HEK293 (cell line): Measurements from ENCODE around the gene NXT1.
A peak's percentile ranks its signal among the peaks of the same experiment; 100 is the strongest.

Experiments
- CTCF ChIA-PET: fragments of 350-600 bp; formaldehyde crosslinking; extraction: SDS; loops from one replicate; lab custom pipeline; 2021; ENCODE audit warnings: antibody characterized with exemption; lab: Yijun Ruan, JAX
- POLR2A ChIA-PET: fragments of 300-600 bp; formaldehyde crosslinking; extraction: SDS; loops from one replicate; lab custom pipeline; 2020; ENCODE audit warnings: antibody characterized with exemption, inconsistent platforms; lab: Yijun Ruan, JAX
- H3K27ac ChIP-seq: fragments of 200-500 bp; sonication (Bioruptor generic); 2 replicates; pipeline ENCODE4 v1.5.1; 2014; ENCODE audit warnings: low read depth, low read length, control low read depth, inconsistent platforms; ENCODE audit errors: extremely low read depth
- H3K36me3 ChIP-seq, 2 experiments: fragments of 200-500 bp in 1 of 2; sonication (Bioruptor generic) in 1 of 2; 1 replicate in 1 of 2; 2 replicates in 1 of 2; pipeline ENCODE4 v1.5.1; 2014 to 2017; ENCODE audit warnings: inconsistent platforms in 2 of 2, low read length in 2 of 2; ENCODE audit not compliant: control insufficient read depth in 2 of 2, insufficient read depth in 1 of 2
- H3K4me1 ChIP-seq: fragments of 200-500 bp; sonication (Bioruptor generic); 2 replicates; pipeline ENCODE4 v1.5.1; 2014; ENCODE audit warnings: mild to moderate bottlenecking, low read length, inconsistent platforms; ENCODE audit not compliant: control insufficient read depth, insufficient read depth
- H3K4me3 ChIP-seq: 2 replicates; pipeline ENCODE4 v1.5.1; 2011; ENCODE audit warnings: low read depth, mild to moderate bottlenecking, control low read depth, low read length, moderate library complexity
- H3K9me3 ChIP-seq: fragments of 200-500 bp; sonication (Bioruptor generic); 2 replicates; pipeline ENCODE4 v1.5.1; 2014; ENCODE audit warnings: low read depth, low read length, inconsistent platforms; ENCODE audit not compliant: control insufficient read depth, insufficient read depth
- BCL11A ChIP-seq: fragments of 450-650 bp; formaldehyde crosslinking; IDR thresholded peaks from 2 replicates; pipeline ENCODE4 v1.5.1; 2016; ENCODE audit warnings: low read depth, missing biosample characterization, missing genetic modification characterization
- BCL11B ChIP-seq: fragments of 450-650 bp; formaldehyde crosslinking; IDR thresholded peaks from 2 replicates; pipeline ENCODE4 v1.5.1; 2016; ENCODE audit warnings: low read depth, missing biosample characterization, missing genetic modification characterization
- GLIS2 ChIP-seq: fragments of 450-650 bp; formaldehyde crosslinking; IDR thresholded peaks from 2 replicates; pipeline ENCODE4 v1.5.1; 2016; ENCODE audit warnings: missing biosample characterization, missing genetic modification characterization
- IKZF3 ChIP-seq: fragments of 450-650 bp; IDR thresholded peaks from 2 replicates; pipeline ENCODE4 v1.5.0; 2018; ENCODE audit warnings: missing biosample characterization, mild to moderate bottlenecking, missing genetic modification characterization, moderate library complexity
- KLF16 ChIP-seq: fragments of 450-650 bp; formaldehyde crosslinking; IDR thresholded peaks from 2 replicates; pipeline ENCODE4 v1.5.1; 2017; ENCODE audit warnings: missing biosample characterization, missing genetic modification characterization
- KLF7 ChIP-seq: fragments of 450-650 bp; formaldehyde crosslinking; IDR thresholded peaks from 2 replicates; pipeline ENCODE4 v1.5.1; 2016; ENCODE audit warnings: missing biosample characterization, missing genetic modification characterization, borderline replicate concordance
- KLF9 ChIP-seq: fragments of 450-650 bp; formaldehyde crosslinking; IDR thresholded peaks from 2 replicates; pipeline ENCODE4 v1.5.1; 2016; ENCODE audit warnings: missing biosample characterization, missing genetic modification characterization, low read depth
- SCRT2 ChIP-seq: fragments of 450-650 bp; formaldehyde crosslinking; IDR thresholded peaks from 2 replicates; pipeline ENCODE4 v1.5.1; 2016; ENCODE audit warnings: missing biosample characterization, missing genetic modification characterization
- SP2 ChIP-seq: fragments of 450-650 bp; formaldehyde crosslinking; IDR thresholded peaks from 2 replicates; pipeline ENCODE4 v1.5.1; 2016; ENCODE audit warnings: missing biosample characterization, missing genetic modification characterization
- ZBTB17 ChIP-seq: fragments of 450-650 bp; formaldehyde crosslinking; IDR thresholded peaks from 2 replicates; pipeline ENCODE4 v1.5.1; 2016; ENCODE audit warnings: missing biosample characterization, missing genetic modification characterization
- ZBTB20 ChIP-seq: fragments of 450-650 bp; formaldehyde crosslinking; IDR thresholded peaks from 2 replicates; pipeline ENCODE4 v1.5.1; 2016; ENCODE audit warnings: missing biosample characterization, missing genetic modification characterization
- ZBTB7A ChIP-seq: fragments of 450-650 bp; formaldehyde crosslinking; IDR thresholded peaks from 2 replicates; pipeline ENCODE4 v1.5.1; 2016; ENCODE audit warnings: low read depth, missing biosample characterization, missing genetic modification characterization
- ZNF112 ChIP-seq: fragments of 450-650 bp; formaldehyde crosslinking; IDR thresholded peaks from 2 replicates; pipeline ENCODE4 v1.5.0; 2017; ENCODE audit warnings: missing biosample characterization, missing genetic modification characterization
- ZNF121 ChIP-seq: fragments of 450-650 bp; formaldehyde crosslinking; IDR thresholded peaks from 2 replicates; pipeline ENCODE4 v1.5.1; 2016; ENCODE audit warnings: missing biosample characterization, missing genetic modification characterization
- ZNF2 ChIP-seq: fragments of 450-650 bp; formaldehyde crosslinking; IDR thresholded peaks from 2 replicates; pipeline ENCODE4 v1.5.1; 2016; ENCODE audit warnings: missing biosample characterization, missing genetic modification characterization
- ZNF341 ChIP-seq: fragments of 450-650 bp; formaldehyde crosslinking; IDR thresholded peaks from 2 replicates; pipeline ENCODE4; 2016; ENCODE audit warnings: low read depth, missing biosample characterization, missing genetic modification characterization
- ZNF394 ChIP-seq: fragments of 450-650 bp; formaldehyde crosslinking; IDR thresholded peaks from 2 replicates; pipeline ENCODE4 v1.5.1; 2016; ENCODE audit warnings: missing biosample characterization, missing genetic modification characterization, mild to moderate bottlenecking, moderate library complexity, borderline replicate concordance
- ZNF416 ChIP-seq: fragments of 450-650 bp; formaldehyde crosslinking; IDR thresholded peaks from 2 replicates; pipeline ENCODE4 v1.5.1; 2016; ENCODE audit warnings: missing biosample characterization, missing genetic modification characterization
- ZNF433 ChIP-seq: fragments of 450-650 bp; formaldehyde crosslinking; IDR thresholded peaks from 2 replicates; pipeline ENCODE4 v1.5.1; 2016; ENCODE audit warnings: missing biosample characterization, missing genetic modification characterization, low read depth
- ZNF510 ChIP-seq: fragments of 450-650 bp; formaldehyde crosslinking; IDR thresholded peaks from 2 replicates; pipeline ENCODE4 v1.5.1; 2018; ENCODE audit warnings: mild to moderate bottlenecking, missing genetic modification characterization, missing biosample characterization; ENCODE audit not compliant: insufficient replicate concordance
- ZNF530 ChIP-seq: fragments of 450-650 bp; formaldehyde crosslinking; IDR thresholded peaks from 2 replicates; pipeline ENCODE4 v1.5.1; 2016; ENCODE audit warnings: low read depth, missing biosample characterization, missing genetic modification characterization
- ZNF629 ChIP-seq: fragments of 450-650 bp; formaldehyde crosslinking; IDR thresholded peaks from 2 replicates; pipeline ENCODE4 v1.5.1; 2017; ENCODE audit warnings: missing biosample characterization, missing genetic modification characterization
- ZNF660 ChIP-seq: fragments of 450-650 bp; IDR thresholded peaks from 2 replicates; pipeline ENCODE4 v1.5.1; 2018; ENCODE audit warnings: missing biosample characterization, mild to moderate bottlenecking, missing genetic modification characterization
- ZNF701 ChIP-seq: fragments of 450-650 bp; formaldehyde crosslinking; IDR thresholded peaks from 2 replicates; pipeline ENCODE4 v1.5.1; 2016; ENCODE audit warnings: missing biosample characterization, missing genetic modification characterization
- ZNF776 ChIP-seq: fragments of 450-650 bp; formaldehyde crosslinking; IDR thresholded peaks from 2 replicates; pipeline ENCODE4 v1.5.0; 2017; ENCODE audit warnings: missing biosample characterization, missing genetic modification characterization, borderline replicate concordance
- ZSCAN23 ChIP-seq: fragments of 450-650 bp; formaldehyde crosslinking; IDR thresholded peaks from 2 replicates; pipeline ENCODE4 v1.5.1; 2016; ENCODE audit warnings: missing biosample characterization, missing genetic modification characterization
- ZSCAN4 ChIP-seq: fragments of 450-650 bp; formaldehyde crosslinking; IDR thresholded peaks from 2 replicates; pipeline ENCODE4 v1.5.1; 2017; ENCODE audit warnings: missing biosample characterization, missing genetic modification characterization
- ZSCAN5A ChIP-seq: fragments of 450-650 bp; formaldehyde crosslinking; IDR thresholded peaks from 2 replicates; pipeline ENCODE4 v1.5.1; 2016; ENCODE audit warnings: missing biosample characterization, missing genetic modification characterization
- TF ChIP-seq, protein P1 (sequence below): fragments of 450-650 bp; formaldehyde crosslinking; IDR thresholded peaks from 2 replicates; pipeline ENCODE4 v1.5.1; 2016; ENCODE audit warnings: missing biosample characterization, missing genetic modification characterization
- TF ChIP-seq, protein P2 (sequence below): fragments of 450-650 bp; IDR thresholded peaks from 2 replicates; pipeline ENCODE4 v1.5.1; 2018; ENCODE audit warnings: missing biosample characterization, mild to moderate bottlenecking, missing genetic modification characterization

NXT1 gene

DNA sequence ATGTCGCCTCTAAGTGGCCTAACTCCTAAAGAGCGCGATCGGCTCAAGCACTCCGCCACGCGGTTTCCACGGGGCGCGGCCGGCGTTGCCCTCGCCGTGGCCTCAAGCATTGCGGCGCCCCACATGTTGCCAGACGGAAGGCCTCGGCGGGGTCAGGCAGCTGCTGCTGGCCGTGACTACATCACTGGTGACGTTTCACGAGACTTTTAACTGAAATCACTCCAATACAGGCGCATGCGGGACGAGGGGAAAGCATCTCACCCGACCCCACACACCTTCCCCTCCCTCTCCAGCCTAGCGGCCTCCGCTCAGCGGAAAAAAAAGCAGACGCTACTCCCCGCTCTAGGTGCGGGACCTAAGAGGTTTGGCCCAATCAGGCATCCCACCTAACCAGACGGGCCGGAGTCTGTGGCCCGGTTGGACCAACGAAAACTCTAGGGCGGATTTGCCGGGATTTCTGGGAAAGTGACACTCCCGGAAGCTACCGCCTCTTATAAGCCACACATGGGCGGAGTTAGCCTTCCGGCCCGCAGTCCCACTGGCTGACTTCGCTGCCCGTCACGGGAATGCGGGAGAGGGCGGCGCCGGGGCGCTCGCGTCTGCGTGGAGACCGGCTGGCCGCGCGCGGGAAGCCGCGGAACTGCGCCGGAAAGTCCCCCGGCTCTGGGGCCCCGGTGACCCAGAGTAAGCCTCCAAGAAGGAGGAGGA lies at the start of gene NXT1 (continued):
- TF ChIP-seq ZBTB20 (tag by site-specific recombination) (peak; percentile 78; the same call in 1 of the 2 replicates), ZSCAN4 (tag by site-specific recombination) (no peak), BCL11A (tag by site-specific recombination) (no peak), ZBTB17 (tag by site-specific recombination) (peak; percentile 67), SP2 (tag by site-specific recombination) (peak; percentile 93), ZNF530 (tag by site-specific recombination) (no peak), ZNF629 (tag by site-specific recombination) (peak; percentile 73; the same call in 1 of the 2 replicates), KLF7 (tag by site-specific recombination) (no peak), ZNF660 (no peak), ZNF433 (tag by site-specific recombination) (no peak), SCRT2 (tag by site-specific recombination) (peak; percentile 86), ZNF776 (tag by site-specific recombination) (no peak), ZNF416 (tag by site-specific recombination) (no peak), KLF9 (no peak; the same call in 1 of the 2 replicates), KLF16 (tag by site-specific recombination) (peak; percentile 11), ZSCAN5A (tag by site-specific recombination) (peak; percentile 71; the same call in 1 of the 2 replicates), ZNF341 (tag by site-specific recombination) (0 out of 2 replicates have a peak, but pooled peaks have one; percentile 25), IKZF3 (tag by site-specific recombination) (peak; percentile 23; the same call in 1 of the 2 replicates), ZSCAN23 (no peak), ZBTB7A (no peak)
- TF ChIP-seq, all 188 proteins: peak for 43

DNA sequence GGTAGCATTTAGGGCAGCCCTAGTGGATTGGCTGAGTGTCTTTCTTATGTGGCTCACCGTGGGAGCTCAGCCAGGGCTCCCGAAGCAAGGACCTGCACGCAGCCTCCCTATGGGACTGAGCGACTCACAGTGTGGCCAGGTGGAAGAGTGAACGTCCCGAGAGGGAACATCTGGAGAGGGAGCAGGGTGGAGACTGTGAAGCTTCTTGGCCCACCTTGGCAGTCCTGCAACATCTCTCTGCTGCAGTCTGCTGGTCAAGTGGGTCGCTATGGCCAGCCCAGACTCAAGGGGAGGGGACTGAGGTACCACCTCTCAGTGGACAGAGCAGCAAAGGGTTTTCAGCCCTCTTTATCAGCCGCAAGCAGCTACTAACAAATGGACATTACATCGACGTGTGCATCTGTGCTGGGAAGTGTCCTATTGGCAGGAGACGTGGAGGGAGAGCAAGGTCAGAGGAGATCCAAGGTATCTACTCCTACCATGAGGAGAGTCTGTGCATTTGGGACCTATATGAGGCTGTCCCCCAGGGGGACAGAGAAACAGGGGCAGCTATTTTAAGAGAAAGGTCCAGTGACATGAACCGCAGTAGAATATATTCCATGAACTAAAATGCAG lies 49.0 kb upstream of the NXT1 start:
- no peaks in the 10 kb centered on the region for H3K4me1 ChIP-seq
- no peak overlapping the region for H3K4me3 ChIP-seq
- no peak overlapping the region for H3K27ac ChIP-seq
- no peaks in the 10 kb centered on the region for H3K36me3 ChIP-seq
- TF ChIP-seq GLIS2 (tag by site-specific recombination) (no peak), ZNF701 (no peak), ZNF510 (tag by site-specific recombination) (no peak), ZNF121 (tag by site-specific recombination) (no peak), BCL11A (tag by site-specific recombination) (no peak), ZNF112 (tag by site-specific recombination) (no peak), ZNF394 (tag by site-specific recombination) (no peak), BCL11B (tag by site-specific recombination) (no peak), ZNF2 (tag by site-specific recombination) (no peak), ZNF660 (no peak)
- TF ChIP-seq, protein P1, sequence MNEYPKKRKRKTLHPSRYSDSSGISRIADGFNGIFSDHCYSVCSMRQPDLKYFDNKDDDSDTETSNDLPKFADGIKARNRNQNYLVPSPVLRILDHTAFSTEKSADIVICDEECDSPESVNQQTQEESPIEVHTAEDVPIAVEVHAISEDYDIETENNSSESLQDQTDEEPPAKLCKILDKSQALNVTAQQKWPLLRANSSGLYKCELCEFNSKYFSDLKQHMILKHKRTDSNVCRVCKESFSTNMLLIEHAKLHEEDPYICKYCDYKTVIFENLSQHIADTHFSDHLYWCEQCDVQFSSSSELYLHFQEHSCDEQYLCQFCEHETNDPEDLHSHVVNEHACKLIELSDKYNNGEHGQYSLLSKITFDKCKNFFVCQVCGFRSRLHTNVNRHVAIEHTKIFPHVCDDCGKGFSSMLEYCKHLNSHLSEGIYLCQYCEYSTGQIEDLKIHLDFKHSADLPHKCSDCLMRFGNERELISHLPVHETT, result no peak
- TF ChIP-seq, protein P2, sequence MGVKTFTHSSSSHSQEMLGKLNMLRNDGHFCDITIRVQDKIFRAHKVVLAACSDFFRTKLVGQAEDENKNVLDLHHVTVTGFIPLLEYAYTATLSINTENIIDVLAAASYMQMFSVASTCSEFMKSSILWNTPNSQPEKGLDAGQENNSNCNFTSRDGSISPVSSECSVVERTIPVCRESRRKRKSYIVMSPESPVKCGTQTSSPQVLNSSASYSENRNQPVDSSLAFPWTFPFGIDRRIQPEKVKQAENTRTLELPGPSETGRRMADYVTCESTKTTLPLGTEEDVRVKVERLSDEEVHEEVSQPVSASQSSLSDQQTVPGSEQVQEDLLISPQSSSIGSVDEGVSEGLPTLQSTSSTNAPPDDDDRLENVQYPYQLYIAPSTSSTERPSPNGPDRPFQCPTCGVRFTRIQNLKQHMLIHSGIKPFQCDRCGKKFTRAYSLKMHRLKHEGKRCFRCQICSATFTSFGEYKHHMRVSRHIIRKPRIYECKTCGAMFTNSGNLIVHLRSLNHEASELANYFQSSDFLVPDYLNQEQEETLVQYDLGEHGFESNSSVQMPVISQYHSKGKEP (tag by site-specific recombination), result no peak
- POLR2A ChIA-PET, result no interaction called here
- no peaks in the 10 kb centered on the region for H3K9me3 ChIP-seq
- CTCF ChIA-PET, result interaction anchor here (0.6 to 0.7 kb wide), 2 partner anchors 38 to 1531 kb away, joined by 3 to 4 read pairs; no protein-coding TSS in a partner anchor
